Naive thymus-derived CD4-positive, alpha-beta T cell (primary cell): ENCODE data around the gene COG5. TPM values are rescaled to one million over a fixed set of nuclear protein-coding genes. Genes with fewer than 3 reads are reported as not detected.

Experiments
- ATAC-seq: fragments of 150-1000 bp; cut with Tn5 transposase; 2 replicates; pipeline ENCODE4 v1.10.0; 2021; ENCODE audit warnings: mild to moderate bottlenecking, moderate library complexity
- CTCF ChIA-PET: fragments of 350-600 bp; sonication (Branson Sonifier 250); formaldehyde crosslinking; loops from one replicate; lab custom pipeline; 2021; ENCODE audit warnings: antibody characterized with exemption; lab: Charles Lee
- POLR2A ChIA-PET: fragments of 350-600 bp; sonication (Branson Sonifier 250); formaldehyde crosslinking; loops from one replicate; lab custom pipeline; 2021; ENCODE audit warnings: antibody characterized with exemption, inconsistent platforms; lab: Charles Lee
- DNase-seq, 9 donors: peaks; one replicate each; pipeline versions ENCODE4 v3.0.0 to v3.0.0-alpha.2; 2020 to 2022; ENCODE audit warnings: mixed read lengths in 1 of 9
- H3K27ac ChIP-seq: one replicate; pipeline ENCODE4 v1.7.0; 2013; ENCODE audit warnings: mild to moderate bottlenecking, low read depth, low read length, moderate library complexity
- H3K27me3 ChIP-seq, 2 donors: one replicate each; pipeline ENCODE4 v1.7.0; 2013; ENCODE audit warnings: low read length in 2 of 2, mild to moderate bottlenecking in 2 of 2, moderate library complexity in 2 of 2; ENCODE audit not compliant: control insufficient read depth in 2 of 2, insufficient read depth in 2 of 2
- H3K36me3 ChIP-seq, 3 experiments: 1 replicate in 2 of 3; 2 replicates in 1 of 3; pipeline ENCODE4 v1.7.0; 2013; ENCODE audit warnings: low read length in 3 of 3, mild to moderate bottlenecking in 3 of 3, moderate library complexity in 1 of 3; ENCODE audit not compliant: insufficient read depth in 3 of 3, control insufficient read depth in 2 of 3
- H3K4me1 ChIP-seq, 2 donors: one replicate each; pipeline ENCODE4 v1.7.0; 2013; ENCODE audit warnings: low read length in 2 of 2, mild to moderate bottlenecking in 2 of 2, moderate library complexity in 1 of 2; ENCODE audit not compliant: control insufficient read depth in 2 of 2, insufficient read depth in 2 of 2
- H3K4me3 ChIP-seq: 2 replicates; pipeline ENCODE4 v1.7.0; 2013; ENCODE audit warnings: mild to moderate bottlenecking, low read length
- H3K9me3 ChIP-seq, 3 experiments: 1 replicate in 2 of 3; 2 replicates in 1 of 3; pipeline ENCODE4 v1.7.0; 2013; ENCODE audit warnings: low read length in 3 of 3; ENCODE audit not compliant: control insufficient read depth in 2 of 3
- H3K27ac Mint-ChIP-seq, 9 donors: one replicate each; pipeline ENCODE4 v1.8.0; 2020 to 2022; ENCODE audit warnings: mixed read lengths in 9 of 9, mild to moderate bottlenecking in 8 of 9, moderate library complexity in 5 of 9, inconsistent platforms in 2 of 9
- H3K27me3 Mint-ChIP-seq, 5 donors: one replicate each; pipeline ENCODE4 v1.8.0; 2021 to 2022; ENCODE audit warnings: mixed read lengths in 5 of 5, mild to moderate bottlenecking in 1 of 5
- H3K36me3 Mint-ChIP-seq, 5 donors: one replicate each; pipeline ENCODE4 v1.8.0; 2020 to 2022; ENCODE audit warnings: mixed read lengths in 5 of 5, mild to moderate bottlenecking in 3 of 5, inconsistent platforms in 1 of 5
- H3K4me1 Mint-ChIP-seq, 7 donors: one replicate each; pipeline ENCODE4 v1.8.0; 2020 to 2022; ENCODE audit warnings: mixed read lengths in 7 of 7, mild to moderate bottlenecking in 3 of 7, inconsistent platforms in 1 of 7
- H3K4me3 Mint-ChIP-seq, 10 donors: one replicate each; pipeline ENCODE4 v1.8.0; 2020 to 2022; ENCODE audit warnings: mild to moderate bottlenecking in 10 of 10, mixed read lengths in 10 of 10, moderate library complexity in 6 of 10, inconsistent platforms in 2 of 10
- H3K9me3 Mint-ChIP-seq, 11 donors: one replicate each; pipeline ENCODE4 v1.8.0; 2020 to 2022; ENCODE audit warnings: mixed read lengths in 11 of 11, mild to moderate bottlenecking in 4 of 11, inconsistent platforms in 1 of 11, moderate library complexity in 1 of 11
- intact Hi-C, 2 donors: fragments of 100-400 bp; cut with micrococcal nuclease; formaldehyde crosslinking; loops; one replicate each; pipeline ENCODE4 v1.15.1; 2023
- polyA plus RNA-seq, 2 donors: library from polyadenylated mRNA; unstranded; fragments of 300-500 nt; fragmentation: Illumina TruSeq; gene quantifications; one replicate each; pipeline ENCODE4 v1.2.3, GENCODE V29; 2021
- total RNA-seq, 6 experiments: library from RNA in 5 of 6; stranded (reverse) in 5 of 6; gene quantifications; 1 replicate in 5 of 6; 2 replicates in 1 of 6; pipeline ENCODE4 v1.2.3 and lab custom pipeline; 2021 to 2026

The COG5 gene
- total and polyA plus RNA-seq, 7 experiments from 2014 or later, result 24.7 to 77.0 (median 48.0) TPM

GRCh38 chr7:107208563-107208962, 355.2 kb downstream of the COG5 start:
- H3K4me1 Mint-ChIP-seq, result peaks cover 0 to 10% (median 0%) of the 10 kb centered on the region in 7 donors
- CTCF ChIA-PET, result no interaction called here
- no peak overlapping the region for H3K4me3 Mint-ChIP-seq
- DNase-seq, result no peak
- Histone ChIP-seq H3K27ac (no peak overlapping the region), H3K4me3 (no peak overlapping the region), H3K27me3 (no peaks in the 10 kb centered on the region), H3K36me3 (peaks cover 3 to 56% (median 13%) of the 10 kb centered on the region in 3 experiments), H3K4me1 (no peaks in the 10 kb centered on the region), H3K9me3 (no peaks in the 10 kb centered on the region)
- peaks cover 21 to 76% (median 41%) of the 10 kb centered on the region in 5 donors for H3K36me3 Mint-ChIP-seq
- peak overlapping the region in 3 of 9 donors; percentile 48 to 79 (median 54) for H3K27ac Mint-ChIP-seq
- POLR2A ChIA-PET, result no interaction called here
- H3K27me3 Mint-ChIP-seq, result no peaks in the 10 kb centered on the region
- ATAC-seq, result no peak
- intact Hi-C loops, result no loop called here
- peaks cover 0 to 3% (median 2%) of the 10 kb centered on the region in 11 donors for H3K9me3 Mint-ChIP-seq

- intact Hi-C loops, result no loop called here
- peaks cover 0 to 10% (median 0%) of the 10 kb centered on the region in 7 donors for H3K4me1 Mint-ChIP-seq
- H3K27me3 ChIP-seq, result no peaks in the 10 kb centered on the region
- H3K4me3 Mint-ChIP-seq, result no peak overlapping the region
- H3K36me3 ChIP-seq, result peaks cover 3 to 59% (median 15%) of the 10 kb centered on the region in 3 experiments
- CTCF ChIA-PET, result interaction anchor here (1.0 kb wide), 1 partner anchor 40 kb away, joined by 4 read pairs; no protein-coding TSS in a partner anchor
- H3K27me3 Mint-ChIP-seq, result no peaks in the 10 kb centered on the region
- peak overlapping the region in 6 of 9 donors; percentile 40 to 70 (median 54) for H3K27ac Mint-ChIP-seq
- DNase-seq (no peak), ATAC-seq (no peak)
- no peaks in the 10 kb centered on the region for H3K4me1 ChIP-seq
- H3K36me3 Mint-ChIP-seq, result peaks cover 20 to 73% (median 38%) of the 10 kb centered on the region in 5 donors
- H3K4me3 ChIP-seq, result no peak overlapping the region
- H3K9me3 Mint-ChIP-seq, result peaks cover 0 to 3% (median 0%) of the 10 kb centered on the region in 11 donors
- no peaks in the 10 kb centered on the region for H3K9me3 ChIP-seq
- no peak overlapping the region for H3K27ac ChIP-seq
- POLR2A ChIA-PET, result interaction anchor here (0.7 kb wide), 1 partner anchor 56 kb away, joined by 3 read pairs; no protein-coding TSS in a partner anchor
Measured at GRCh38 chr7:107208024-107208521, 355.6 kb downstream of the COG5 start.

GRCh38 chr7:107207459-107207858, 356.3 kb downstream of the COG5 start:
- H3K27me3 Mint-ChIP-seq, result no peaks in the 10 kb centered on the region
- H3K4me1 ChIP-seq, result no peaks in the 10 kb centered on the region
- H3K36me3 Mint-ChIP-seq, result peaks cover 20 to 72% (median 38%) of the 10 kb centered on the region in 5 donors
- peaks cover 0 to 3% (median 0%) of the 10 kb centered on the region in 11 donors for H3K9me3 Mint-ChIP-seq
- H3K27ac ChIP-seq, result no peak overlapping the region
- H3K4me3 Mint-ChIP-seq, result no peak overlapping the region
- H3K9me3 ChIP-seq, result no peaks in the 10 kb centered on the region
- H3K4me3 ChIP-seq, result no peak overlapping the region
- H3K36me3 ChIP-seq, result peaks cover 3 to 65% (median 21%) of the 10 kb centered on the region in 3 experiments
- CTCF ChIA-PET, result interaction anchor here (1.0 kb wide), 1 partner anchor 40 kb away, joined by 4 read pairs; no protein-coding TSS in a partner anchor
- ATAC-seq, result no peak
- intact Hi-C loops, result no loop called here
- no peak for DNase-seq
- peak overlapping the region in 7 of 9 donors; percentile 16 to 72 (median 54) for H3K27ac Mint-ChIP-seq
- H3K27me3 ChIP-seq, result no peaks in the 10 kb centered on the region
- peaks cover 0 to 10% (median 0%) of the 10 kb centered on the region in 7 donors for H3K4me1 Mint-ChIP-seq
- POLR2A ChIA-PET, result interaction anchor here (0.7 kb wide), 1 partner anchor 55 kb away, joined by 3 read pairs; no protein-coding TSS in a partner anchor

- Histone ChIP-seq H3K9me3 (no peaks in the 10 kb centered on the region), H3K27me3 (no peaks in the 10 kb centered on the region), H3K4me1 (no peaks in the 10 kb centered on the region), H3K4me3 (no peak overlapping the region), H3K27ac (no peak overlapping the region), H3K36me3 (peaks cover 11 to 73% (median 28%) of the 10 kb centered on the region in 3 experiments)
- Mint-ChIP-seq H3K27me3 (no peaks in the 10 kb centered on the region), H3K36me3 (peaks cover 20 to 77% (median 36%) of the 10 kb centered on the region in 5 donors), H3K4me1 (peaks cover 0 to 10% (median 0%) of the 10 kb centered on the region in 7 donors), H3K4me3 (no peak overlapping the region), H3K9me3 (peaks cover 0 to 3% (median 0%) of the 10 kb centered on the region in 11 donors), H3K27ac (peak overlapping the region in 3 of 9 donors; percentile 7 to 43 (median 34))
- DNase-seq (no peak), ATAC-seq (no peak)
- CTCF ChIA-PET, result interaction anchor here (1.0 kb wide), 1 partner anchor 39 kb away, joined by 4 read pairs; no protein-coding TSS in a partner anchor
- intact Hi-C loops, result no loop called here
- POLR2A ChIA-PET, result no interaction called here
Measured at GRCh38 chr7:107206706-107207105, 357.0 kb downstream of the COG5 start.

- H3K36me3 ChIP-seq, result peaks cover 15 to 79% (median 29%) of the 10 kb centered on the region in 3 experiments
Measured at GRCh38 chr7:107206136-107206535, 357.6 kb downstream of the COG5 start.

GRCh38 chr7:107203607-107204006, 360.1 kb downstream of the COG5 start:
- Mint-ChIP-seq H3K27me3 (no peaks in the 10 kb centered on the region), H3K4me3 (no peak overlapping the region), H3K27ac (peak overlapping the region in 3 of 9 donors; percentile 9 to 71 (median 30)), H3K9me3 (peaks cover 0 to 3% (median 0%) of the 10 kb centered on the region in 11 donors), H3K4me1 (peaks cover 0 to 5% (median 0%) of the 10 kb centered on the region in 7 donors), H3K36me3 (peaks cover 6 to 62% (median 30%) of the 10 kb centered on the region in 5 donors)
- POLR2A ChIA-PET, result interaction anchor here (1.3 kb wide), 1 partner anchor 35 kb away, joined by 4 read pairs; the partner anchor contains the start of gene HBP1
- intact Hi-C loops, result loop anchor here (2.0 to 5.0 kb wide), 2 partner anchors 521 to 674 kb away; no protein-coding TSS in a partner anchor
- Histone ChIP-seq H3K27me3 (no peaks in the 10 kb centered on the region), H3K27ac (no peak overlapping the region), H3K4me1 (no peaks in the 10 kb centered on the region), H3K4me3 (no peak overlapping the region), H3K9me3 (no peaks in the 10 kb centered on the region), H3K36me3 (peaks cover 17 to 87% (median 44%) of the 10 kb centered on the region in 3 experiments)
- DNase-seq (no peak), ATAC-seq (no peak)
- CTCF ChIA-PET, result interaction anchor here (1.3 kb wide), 1 partner anchor 9 kb away, joined by 3 read pairs; no protein-coding TSS in a partner anchor

More at GRCh38 chr7:107206136-107206535, 357.6 kb downstream of the COG5 start:
- intact Hi-C loops, result no loop called here
- no peaks in the 10 kb centered on the region for H3K27me3 ChIP-seq
- DNase-seq (no peak), ATAC-seq (no peak)
- no peak overlapping the region for H3K4me3 ChIP-seq
- no peak overlapping the region for H3K4me3 Mint-ChIP-seq
- H3K4me1 Mint-ChIP-seq, result peaks cover 0 to 10% (median 0%) of the 10 kb centered on the region in 7 donors
- POLR2A ChIA-PET, result no interaction called here
- no peaks in the 10 kb centered on the region for H3K9me3 ChIP-seq
- H3K4me1 ChIP-seq, result no peaks in the 10 kb centered on the region
- peaks cover 15 to 71% (median 36%) of the 10 kb centered on the region in 5 donors for H3K36me3 Mint-ChIP-seq
- H3K27me3 Mint-ChIP-seq, result no peaks in the 10 kb centered on the region
- peaks cover 0 to 3% (median 0%) of the 10 kb centered on the region in 11 donors for H3K9me3 Mint-ChIP-seq
- H3K27ac ChIP-seq, result no peak overlapping the region
- peak overlapping the region in 3 of 9 donors; percentile 7 to 34 (median 11) for H3K27ac Mint-ChIP-seq
- CTCF ChIA-PET, result interaction anchor here (0.6 kb wide), 1 partner anchor 32 kb away, joined by 3 read pairs; no protein-coding TSS in a partner anchor
